Cortex of kidney (tissue), 1 donor: Measurements from ENCODE around the gene AGO4.
A peak's percentile ranks its signal among the peaks of the same experiment; 100 is the strongest.
"Not testable (repeated sequence)": the region's sequence is repeated elsewhere in the genome, so short reads cannot be mapped to it uniquely, and the experiment has no call there.

Experiments
- DNase-seq: peaks from one replicate; lab custom pipeline; 2025; lab: John Stamatoyannopoulos, UW

AGO4 gene

DNA sequence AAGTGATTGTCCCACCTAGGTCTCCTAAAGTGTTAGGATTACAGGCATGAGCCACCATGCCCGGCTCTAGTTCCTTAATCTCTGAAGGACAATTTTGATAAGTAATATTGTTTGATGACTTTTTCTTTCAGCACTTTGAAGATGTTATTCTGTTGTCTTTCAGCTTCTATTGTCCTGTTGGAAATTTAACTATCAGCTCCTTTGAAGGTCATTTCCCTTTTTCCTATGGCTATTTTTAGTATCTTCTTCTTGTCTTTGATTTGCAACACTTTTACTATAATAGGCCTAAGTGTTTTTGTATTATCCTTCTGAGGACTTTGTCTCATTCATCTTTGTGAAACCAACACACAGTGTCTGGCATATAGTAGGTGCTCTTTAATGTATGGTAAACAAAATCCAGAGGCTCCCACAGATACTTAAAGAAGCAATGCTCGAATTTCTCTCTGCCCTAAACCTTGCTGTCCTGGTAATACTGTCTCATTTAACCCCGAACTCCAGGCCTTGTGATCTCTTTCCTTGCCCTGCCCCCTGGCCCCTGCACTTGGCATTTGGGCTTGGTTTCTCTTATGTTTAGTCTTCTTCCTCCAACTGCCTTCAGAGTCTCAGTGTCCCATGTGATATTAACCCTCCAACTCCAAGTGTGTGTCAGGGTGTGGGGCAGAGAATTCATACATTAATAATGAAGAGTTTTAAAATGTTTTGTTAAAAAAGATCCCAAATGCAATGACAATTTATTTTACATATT is 56.2 kb downstream of the AGO4 start:
- no peak for DNase-seq

DNA sequence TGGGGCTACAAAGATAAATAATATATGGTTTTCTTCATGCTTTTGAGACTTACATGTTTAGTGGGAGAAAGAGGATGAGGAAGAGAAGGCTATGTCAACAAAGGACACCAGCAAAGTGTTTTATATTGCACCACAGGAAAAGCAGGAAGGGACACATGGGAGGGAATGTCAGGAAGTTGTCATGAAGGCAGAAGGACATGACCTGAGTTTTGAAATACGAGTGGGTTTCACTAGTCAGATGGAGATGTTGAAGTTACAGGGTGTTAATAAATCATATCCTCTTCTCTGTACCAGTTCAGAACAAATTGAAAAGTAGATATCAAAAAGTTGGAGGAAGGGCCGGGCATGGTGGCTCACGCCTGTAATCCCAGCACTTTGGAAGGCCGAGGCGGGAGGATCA is 57.0 kb downstream of the AGO4 start:
- no peak for DNase-seq

GRCh38 chr1:35866991-35867390 is 59.2 kb downstream of the AGO4 start:
- no peak for DNase-seq

DNA sequence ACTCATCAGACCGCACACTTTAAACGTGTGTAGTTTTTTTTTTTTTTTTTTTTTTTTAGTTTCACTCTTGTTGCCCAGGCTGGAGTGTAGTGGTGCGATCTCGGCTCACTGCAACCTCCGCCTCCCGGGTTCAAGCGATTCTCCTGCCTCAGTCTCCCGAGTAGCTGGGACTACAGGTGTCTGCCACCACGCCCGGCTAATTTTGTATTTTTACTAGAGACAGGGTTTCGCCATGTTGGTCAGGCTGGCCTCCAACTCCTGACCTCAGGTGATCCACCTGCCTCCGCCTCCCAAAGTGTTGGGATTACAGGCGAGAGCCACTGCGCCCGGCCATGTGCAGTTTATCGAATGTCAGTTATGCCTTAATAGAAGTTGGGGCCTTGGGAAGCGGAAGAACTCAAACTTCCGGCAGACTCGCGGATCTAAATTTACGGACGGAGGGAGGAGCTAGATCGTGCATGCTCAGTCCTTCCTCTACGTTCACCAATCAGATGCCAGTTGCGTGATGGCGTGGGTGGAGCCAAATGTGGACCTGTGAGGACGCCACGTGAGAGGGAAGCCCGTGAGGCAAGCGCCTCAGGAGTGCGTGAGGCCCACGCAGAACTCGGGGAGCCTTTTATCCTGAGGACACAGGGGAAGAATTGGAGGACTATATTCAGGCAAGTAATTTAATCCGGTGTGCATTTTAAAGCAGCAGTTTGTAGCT is 61.6 kb downstream of the AGO4 start:
- not testable (repeated sequence) for DNase-seq

DNA sequence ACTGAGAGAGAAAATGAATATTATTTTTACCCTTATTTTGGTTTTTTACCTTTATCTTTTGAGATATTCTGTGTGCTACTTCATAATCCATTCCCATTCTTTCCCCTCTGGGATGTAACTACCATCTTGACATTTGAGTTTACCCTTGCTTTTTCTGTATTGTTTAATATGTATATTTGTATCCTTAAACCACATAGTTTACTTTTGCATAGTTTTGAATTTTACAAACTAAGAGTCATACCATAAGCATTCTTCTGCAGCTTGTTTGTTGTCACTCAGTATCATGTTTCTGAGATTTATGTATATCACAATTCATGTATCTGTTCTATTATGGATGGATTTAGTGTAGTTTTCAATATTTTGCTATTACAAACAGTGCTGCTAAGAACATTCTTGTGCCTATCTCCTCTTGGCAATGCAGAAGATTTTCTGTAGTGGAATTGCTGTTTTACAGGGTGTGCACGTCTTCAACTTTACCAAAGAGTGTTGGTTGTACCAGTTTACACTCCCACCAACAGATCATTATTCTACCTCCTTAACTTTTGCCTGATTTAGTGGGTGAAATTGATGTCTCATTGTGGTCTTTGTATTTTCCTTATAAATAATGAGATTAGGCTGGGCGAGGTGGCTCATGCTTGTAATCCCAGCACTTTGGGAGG is 63.0 kb downstream of the AGO4 start:
- no peak for DNase-seq

DNA sequence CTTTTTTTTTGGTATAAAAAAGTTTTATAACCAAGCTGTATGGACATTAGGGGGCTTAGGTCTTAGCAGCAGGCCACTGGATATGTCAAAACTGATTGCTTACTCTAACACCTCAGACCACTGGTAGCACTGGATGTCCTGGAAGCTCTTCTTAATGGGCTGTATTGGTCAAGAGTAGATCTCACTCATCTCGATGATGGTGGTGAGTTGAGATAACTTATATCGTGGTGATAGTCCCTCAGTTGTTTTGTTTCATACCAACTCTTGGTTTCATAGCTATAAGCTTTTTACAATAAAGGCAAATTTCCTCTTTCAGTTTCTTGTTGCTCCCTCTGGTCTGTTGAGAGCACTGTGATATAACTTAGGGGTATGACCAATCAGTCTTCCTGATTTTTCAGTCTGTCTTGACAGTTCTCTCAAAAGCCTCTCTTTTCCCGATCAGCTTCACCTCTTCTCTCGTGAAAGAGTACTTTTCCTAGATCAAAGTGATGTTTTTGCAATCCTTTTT is 65.5 kb downstream of the AGO4 start:
- no peak for DNase-seq

GRCh38 chr1:35874115-35874514 is 66.3 kb downstream of the AGO4 start:
- not testable (repeated sequence) for DNase-seq

DNA sequence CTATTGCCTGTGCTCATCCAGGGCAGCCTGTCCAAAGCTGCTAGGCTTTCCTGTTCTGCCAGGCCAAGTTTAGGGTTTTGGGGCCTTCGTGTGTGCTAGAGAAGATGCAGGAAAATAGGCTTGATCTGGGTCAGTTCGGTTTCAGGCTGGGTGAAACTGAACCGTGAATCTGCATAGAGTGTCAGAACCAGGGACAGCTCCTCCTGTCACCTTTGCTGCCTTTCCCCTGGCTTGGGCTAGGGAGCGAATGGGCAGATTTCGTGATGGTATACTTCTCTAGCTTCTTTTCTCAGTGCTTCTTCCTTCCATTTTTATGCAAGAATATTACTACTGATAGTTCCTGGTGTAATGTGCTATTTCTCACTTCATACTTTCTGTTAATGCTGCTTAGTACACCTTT is 69.2 kb downstream of the AGO4 start:
- no peak for DNase-seq

- no peak for DNase-seq
These were observed 74.0 kb downstream of the AGO4 start for GRCh38 chr1:35881850-35882273.

- no peak for DNase-seq
These were observed 74.7 kb downstream of the AGO4 start for GRCh38 chr1:35882586-35882944.

DNA sequence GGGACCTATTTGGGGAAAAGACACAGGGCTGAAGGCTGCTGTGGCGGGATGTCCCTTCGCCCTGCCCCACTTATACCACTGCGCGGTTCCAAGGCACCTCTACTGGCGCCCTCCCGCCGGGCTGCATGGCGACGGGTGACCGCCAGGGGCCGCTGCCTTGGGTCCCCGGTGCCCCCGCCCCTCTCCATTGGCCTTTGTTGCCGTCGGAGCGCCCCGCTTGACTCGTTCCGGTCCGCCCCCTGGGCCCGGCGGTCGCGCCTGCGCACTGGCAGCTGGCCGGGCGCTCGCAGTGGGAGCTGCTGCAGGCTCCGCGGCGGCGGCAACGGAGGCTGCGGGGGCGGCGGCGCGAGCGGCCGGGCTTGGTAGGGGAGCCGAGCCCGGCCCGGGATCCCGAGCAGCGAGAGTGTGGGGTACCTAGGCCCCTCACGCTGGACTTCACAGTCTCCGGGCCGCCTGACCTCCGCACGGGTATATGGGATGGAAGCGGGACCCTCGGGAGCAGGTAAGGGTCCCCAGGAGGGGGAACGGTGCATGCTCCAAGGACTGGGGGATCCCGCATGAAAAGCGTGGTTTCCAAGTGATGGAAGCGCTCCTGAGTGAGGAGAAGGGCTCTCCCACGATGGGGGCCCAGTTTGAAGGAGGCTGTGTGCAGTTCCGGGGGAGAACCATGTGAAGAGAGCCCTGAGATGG is 75.3 kb downstream of the AGO4 start, which contains the start of gene AGO1:
AGO1 (plus strand) TSS at position 265 of the 690 bp plus-strand sequence; CDS start at position 478, 213 bp downstream.
- DNase-seq: peak; percentile 80

GRCh38 chr1:35883635-35884101 is 75.9 kb downstream of the AGO4 start:
- DNase-seq: no peak

GRCh38 chr1:35884934-35885333 is 77.1 kb downstream of the AGO4 start:
- DNase-seq: no peak

- DNase-seq: no peak
These were observed 78.2 kb downstream of the AGO4 start for GRCh38 chr1:35885961-35886558.

DNA sequence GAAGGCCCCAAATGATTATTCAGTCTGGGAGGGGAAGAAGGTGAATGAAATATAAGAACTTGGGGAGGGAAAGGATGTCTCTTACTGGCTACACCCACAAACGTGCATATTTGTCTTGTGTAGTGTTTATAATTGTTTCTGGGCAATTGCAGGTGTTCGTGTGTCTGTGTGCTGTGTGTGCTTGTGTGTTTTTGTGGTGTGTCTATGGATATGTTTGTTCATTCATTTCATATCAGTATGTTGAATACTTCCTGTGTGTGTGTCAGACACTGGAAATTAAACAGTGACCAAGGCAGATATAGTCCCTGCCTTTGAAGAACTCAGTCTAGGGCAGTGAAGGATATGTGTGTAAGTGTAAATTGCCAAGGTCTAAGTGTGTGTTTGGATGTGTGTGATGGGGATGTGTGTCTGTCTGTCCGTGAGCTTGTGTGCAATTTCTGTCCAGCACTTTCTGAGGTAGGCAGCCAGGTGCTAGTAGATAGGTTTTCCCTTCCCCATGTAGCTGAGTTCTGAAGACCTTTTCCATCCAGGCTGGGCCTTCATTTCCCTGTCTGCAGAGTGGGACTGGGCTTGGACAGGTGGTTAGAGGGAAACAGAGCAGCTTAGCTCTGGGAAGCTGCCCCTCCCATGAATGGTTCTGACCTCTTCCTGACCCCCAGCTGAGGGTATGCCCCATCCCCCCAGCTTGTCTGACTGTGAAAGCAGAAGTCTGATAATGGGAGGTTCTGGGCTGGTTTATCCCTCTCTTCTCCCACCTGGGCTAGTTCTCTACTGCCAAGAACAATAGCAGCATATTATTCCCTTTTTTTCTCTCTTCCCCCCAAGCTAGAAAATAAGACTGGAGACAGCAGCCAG is 79.0 kb downstream of the AGO4 start:
- DNase-seq: no peak

GRCh38 chr1:35887508-35887907 is 79.7 kb downstream of the AGO4 start:
- no peak for DNase-seq

- DNase-seq: no peak
These were observed 80.4 kb downstream of the AGO4 start for GRCh38 chr1:35888255-35888654.

DNA sequence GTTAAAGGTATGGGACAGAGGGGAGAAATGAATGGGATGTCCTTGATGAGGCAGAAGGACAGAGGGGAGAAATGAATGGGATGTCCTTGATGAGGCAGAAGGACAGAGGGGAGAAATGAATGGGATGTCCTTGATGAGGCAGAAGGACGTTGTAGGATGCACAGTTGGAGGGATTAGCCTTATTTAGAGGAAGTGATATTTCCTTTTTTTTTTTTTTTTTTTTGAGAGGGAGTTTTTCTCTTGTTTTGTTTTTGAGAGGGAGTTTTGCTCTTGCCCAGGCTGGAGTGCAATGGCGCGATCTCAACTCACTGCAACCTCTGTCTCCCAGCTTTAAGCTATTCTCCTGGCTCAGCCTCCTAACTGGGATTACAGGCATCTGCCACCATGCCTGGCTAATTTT is 81.2 kb downstream of the AGO4 start:
- not testable (repeated sequence) for DNase-seq

GRCh38 chr1:35893051-35893879 is 85.4 kb downstream of the AGO4 start:
- no peak for DNase-seq

DNA sequence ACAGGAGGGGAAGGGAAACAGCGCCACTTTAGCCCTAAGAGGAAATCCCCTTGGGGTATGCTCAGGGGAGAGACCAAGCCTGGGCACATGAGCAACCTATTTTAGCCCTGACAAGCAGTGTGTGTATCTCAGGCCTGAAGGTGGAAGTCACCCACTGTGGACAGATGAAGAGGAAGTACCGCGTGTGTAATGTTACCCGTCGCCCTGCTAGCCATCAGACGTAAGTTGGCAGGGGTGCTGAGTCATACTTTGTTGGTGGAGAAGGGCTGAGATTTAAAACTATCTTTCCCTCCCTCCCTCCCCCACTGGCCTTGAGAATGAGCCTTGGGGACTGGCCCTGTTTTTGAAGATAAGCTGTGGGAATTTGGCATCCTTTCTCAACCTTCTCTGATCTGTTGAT is 86.4 kb downstream of the AGO4 start:
- DNase-seq: no peak
